Ascending aorta (tissue), 2 donors: ENCODE measurements around the gene APIP. TPM values are rescaled to one million over a fixed set of nuclear protein-coding genes. Genes with fewer than 3 reads are reported as not detected.

Experiments
- DNase-seq, 2 donors: peaks; one replicate each; pipeline ENCODE4 v3.0.0-alpha.2; 2019; ENCODE audit warnings: low spot score in 2 of 2
- H3K27ac ChIP-seq, 2 donors: fragments of 200-600 bp; sonication (generic); one replicate each; pipeline ENCODE4 v1.5.1; 2016 to 2017; ENCODE audit warnings: mild to moderate bottlenecking in 1 of 2
- H3K27me3 ChIP-seq: fragments of 200-600 bp; sonication (generic); one replicate; pipeline ENCODE4 v1.5.1; 2017
- H3K36me3 ChIP-seq, 2 donors: fragments of 200-600 bp; sonication (generic); one replicate each; pipeline ENCODE4 v1.5.1; 2016
- H3K4me1 ChIP-seq, 2 donors: fragments of 200-600 bp; sonication (generic); one replicate each; pipeline ENCODE4 v1.5.1; 2016 to 2017; ENCODE audit warnings: mild to moderate bottlenecking in 1 of 2
- H3K4me3 ChIP-seq, 2 donors: fragments of 200-600 bp; sonication (generic); one replicate each; pipeline ENCODE4 v1.5.1; 2016 to 2017; ENCODE audit warnings: mild to moderate bottlenecking in 1 of 2
- H3K9me3 ChIP-seq, 2 donors: fragments of 200-600 bp; sonication (generic); one replicate each; pipeline ENCODE4 v1.5.1; 2016
- CTCF ChIP-seq, 3 experiments: fragments of 200-600 bp in 2 of 3; fragments of 450-650 bp in 1 of 3; sonication (generic) in 2 of 3; IDR thresholded peaks; one replicate each; pipeline ENCODE4 v1.5.1; 2016 to 2019; ENCODE audit warnings: antibody characterized with exemption in 3 of 3, mild to moderate bottlenecking in 1 of 3, moderate library complexity in 1 of 3
- intact Hi-C: fragments of 100-400 bp; cut with DNase I; formaldehyde crosslinking; loops from one replicate; pipeline ENCODE4 v1.15.1; 2023
- total RNA-seq: library from RNA; depleted of rRNA; stranded (reverse); fragments of >200 nt; gene quantifications from one replicate; pipeline ENCODE4 v1.1.0, GENCODE V29; 2016

The APIP gene
- total RNA-seq, 1 donor from 2014 or later = 3.6 TPM

- TF ChIP-seq CTCF (IDR thresholded peaks at IDR 0.05) = no peak
- H3K27me3 ChIP-seq = no peaks in the 10 kb centered on the region
- no peak for DNase-seq
- H3K9me3 ChIP-seq = no peaks in the 10 kb centered on the region
- no peak overlapping the region for H3K4me3 ChIP-seq
- no peaks in the 10 kb centered on the region for H3K4me1 ChIP-seq
- no peak overlapping the region for H3K27ac ChIP-seq
- no peaks in the 10 kb centered on the region for H3K36me3 ChIP-seq
- intact Hi-C loops = no loop called here
Measured at GRCh38 chr11:34850334-34850733, 65.8 kb downstream of the APIP start.

GRCh38 chr11:34846467-34846866 is 69.7 kb downstream of the APIP start:
- intact Hi-C loops = no loop called here
- Histone ChIP-seq H3K27me3 (no peaks in the 10 kb centered on the region), H3K4me1 (no peaks in the 10 kb centered on the region), H3K9me3 (no peaks in the 10 kb centered on the region), H3K4me3 (no peak overlapping the region), H3K36me3 (no peaks in the 10 kb centered on the region), H3K27ac (no peak overlapping the region)
- DNase-seq = no peak
- no peak for TF ChIP-seq CTCF (IDR thresholded peaks at IDR 0.05)

- no peak for DNase-seq
- Histone ChIP-seq H3K4me1 (no peaks in the 10 kb centered on the region), H3K27ac (no peak overlapping the region), H3K9me3 (no peaks in the 10 kb centered on the region), H3K4me3 (no peak overlapping the region), H3K36me3 (no peaks in the 10 kb centered on the region), H3K27me3 (no peaks in the 10 kb centered on the region)
- intact Hi-C loops = no loop called here
- no peak for TF ChIP-seq CTCF (IDR thresholded peaks at IDR 0.05)
Measured at GRCh38 chr11:34844463-34845112, 71.6 kb downstream of the APIP start.

- no peak overlapping the region for H3K27ac ChIP-seq
- DNase-seq = no peak
- no peaks in the 10 kb centered on the region for H3K27me3 ChIP-seq
- no peaks in the 10 kb centered on the region for H3K36me3 ChIP-seq
- no peaks in the 10 kb centered on the region for H3K4me1 ChIP-seq
- H3K9me3 ChIP-seq = no peaks in the 10 kb centered on the region
- TF ChIP-seq CTCF (IDR thresholded peaks at IDR 0.05) = no peak
- intact Hi-C loops = no loop called here
- no peak overlapping the region for H3K4me3 ChIP-seq
Measured at GRCh38 chr11:34843271-34843670, 72.9 kb downstream of the APIP start.

GRCh38 chr11:34840736-34841386 is 75.3 kb downstream of the APIP start:
- H3K36me3 ChIP-seq = no peaks in the 10 kb centered on the region
- intact Hi-C loops = no loop called here
- peak in 1 of 3 experiments; percentile 33 for TF ChIP-seq CTCF (IDR thresholded peaks at IDR 0.05)
- DNase-seq = no peak
- H3K4me3 ChIP-seq = no peak overlapping the region
- no peaks in the 10 kb centered on the region for H3K9me3 ChIP-seq
- H3K27me3 ChIP-seq = no peaks in the 10 kb centered on the region
- H3K27ac ChIP-seq = no peak overlapping the region
- no peaks in the 10 kb centered on the region for H3K4me1 ChIP-seq
